Fibroblast of the aortic adventitia (primary cell): ENCODE data around the gene SIGLEC7. TPM values are rescaled to one million over a fixed set of nuclear protein-coding genes. Genes with fewer than 3 reads are reported as not detected.

ENCODE experiments used
- DNase-seq: peaks from one replicate; pipeline ENCODE4 v3.0.0-alpha.2; 2010; ENCODE audit warnings: low read depth
- H3K4me3 ChIP-seq: 2 replicates; pipeline ENCODE4 v1.5.1; 2011; ENCODE audit warnings: low read depth, mild to moderate bottlenecking, control low read depth, low read length, moderate library complexity
- total RNA-seq: library from RNA; depleted of rRNA; stranded (reverse); fragments of >200 nt; gene quantifications from 2 replicates; pipeline ENCODE4 v1.2.3, GENCODE V29; 2012; ENCODE audit warnings: low replicate concordance
- TF ChIP-seq, protein P1 (sequence below): IDR thresholded peaks from 2 replicates; pipeline ENCODE4 v1.5.1; 2011; ENCODE audit warnings: mild to moderate bottlenecking, low read length, control low read depth, inconsistent platforms; ENCODE audit not compliant: insufficient read depth

The SIGLEC7 gene
- total RNA-seq, 1 donor = not detected

DNA sequence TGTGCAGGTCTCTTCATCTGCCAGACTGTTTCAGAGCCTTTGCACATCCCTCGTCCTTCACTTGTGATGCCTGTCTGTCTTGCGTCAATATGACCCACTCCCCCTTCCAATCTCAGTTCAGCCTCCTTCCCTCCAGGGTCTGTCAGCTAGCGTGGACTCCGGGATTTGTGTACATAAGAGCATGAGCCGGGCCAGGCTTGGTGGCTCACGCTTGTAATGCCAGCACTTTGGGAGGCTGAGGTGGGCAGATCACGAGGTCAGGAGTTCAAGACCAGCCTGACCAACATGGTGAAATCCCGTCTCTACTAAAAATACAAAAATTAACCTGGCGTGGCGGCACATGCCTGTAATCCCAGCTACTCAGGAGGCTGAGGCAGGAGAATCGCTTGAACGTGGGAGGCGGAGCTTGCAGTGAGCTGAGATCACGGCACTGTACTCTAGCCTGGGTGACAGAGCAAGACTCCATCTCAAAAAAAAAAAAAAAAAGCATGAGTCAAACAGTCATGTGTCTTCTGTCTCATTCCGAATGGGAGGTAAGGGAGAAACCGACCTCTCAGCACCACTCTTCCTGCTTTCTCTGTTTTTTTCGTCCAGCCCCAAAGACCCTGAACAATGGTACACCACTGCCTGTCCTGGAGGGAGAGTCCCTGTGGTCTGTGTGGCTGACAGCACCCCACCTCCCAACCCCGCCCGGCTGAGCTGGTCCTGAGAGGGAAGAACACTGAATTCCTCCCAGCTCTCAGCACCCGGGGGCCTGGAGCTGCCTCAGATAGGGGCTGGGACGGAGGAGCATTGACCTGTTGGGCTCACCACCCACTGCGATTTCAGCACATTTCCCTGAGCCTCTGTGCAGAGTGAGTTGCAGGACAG lies 19.8 kb upstream of the SIGLEC7 start:
- H3K4me3 ChIP-seq = no peak overlapping the region
- TF ChIP-seq, protein P1, sequence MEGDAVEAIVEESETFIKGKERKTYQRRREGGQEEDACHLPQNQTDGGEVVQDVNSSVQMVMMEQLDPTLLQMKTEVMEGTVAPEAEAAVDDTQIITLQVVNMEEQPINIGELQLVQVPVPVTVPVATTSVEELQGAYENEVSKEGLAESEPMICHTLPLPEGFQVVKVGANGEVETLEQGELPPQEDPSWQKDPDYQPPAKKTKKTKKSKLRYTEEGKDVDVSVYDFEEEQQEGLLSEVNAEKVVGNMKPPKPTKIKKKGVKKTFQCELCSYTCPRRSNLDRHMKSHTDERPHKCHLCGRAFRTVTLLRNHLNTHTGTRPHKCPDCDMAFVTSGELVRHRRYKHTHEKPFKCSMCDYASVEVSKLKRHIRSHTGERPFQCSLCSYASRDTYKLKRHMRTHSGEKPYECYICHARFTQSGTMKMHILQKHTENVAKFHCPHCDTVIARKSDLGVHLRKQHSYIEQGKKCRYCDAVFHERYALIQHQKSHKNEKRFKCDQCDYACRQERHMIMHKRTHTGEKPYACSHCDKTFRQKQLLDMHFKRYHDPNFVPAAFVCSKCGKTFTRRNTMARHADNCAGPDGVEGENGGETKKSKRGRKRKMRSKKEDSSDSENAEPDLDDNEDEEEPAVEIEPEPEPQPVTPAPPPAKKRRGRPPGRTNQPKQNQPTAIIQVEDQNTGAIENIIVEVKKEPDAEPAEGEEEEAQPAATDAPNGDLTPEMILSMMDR = no peak
- no peak for DNase-seq

DNA sequence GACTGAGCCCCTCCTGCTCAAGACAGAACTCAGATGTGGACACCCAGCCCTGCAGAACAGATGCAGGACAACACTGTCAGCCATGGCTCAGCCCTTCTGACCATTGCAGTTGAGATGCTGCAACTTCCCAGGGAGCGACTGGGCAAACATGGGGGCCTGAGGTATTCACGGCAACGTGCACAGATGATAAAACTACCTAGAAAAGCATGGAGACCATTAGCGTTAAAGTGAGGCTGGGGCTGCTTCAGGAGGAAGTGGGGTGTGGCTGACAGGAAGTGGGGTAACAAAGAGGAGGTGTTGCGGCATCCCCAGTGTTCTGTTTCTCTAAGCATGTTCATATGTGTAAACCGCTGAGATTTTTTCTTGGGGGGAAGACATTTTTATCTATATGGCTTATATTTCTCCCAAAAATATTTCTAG lies 18.7 kb upstream of the SIGLEC7 start:
- DNase-seq = no peak
- TF ChIP-seq, protein P1 = no peak
- H3K4me3 ChIP-seq = no peak overlapping the region

- TF ChIP-seq, protein P1 = no peak
- DNase-seq = no peak
Observed at GRCh38 chr19:51123802-51124201, 18.3 kb upstream of the SIGLEC7 start.

GRCh38 chr19:51124216-51124615 lies 17.9 kb upstream of the SIGLEC7 start:
- TF ChIP-seq, protein P1 = no peak
- H3K4me3 ChIP-seq = no peak overlapping the region
- DNase-seq = no peak

More at GRCh38 chr19:51123802-51124201, 18.3 kb upstream of the SIGLEC7 start:
- H3K4me3 ChIP-seq = no peak overlapping the region

DNA sequence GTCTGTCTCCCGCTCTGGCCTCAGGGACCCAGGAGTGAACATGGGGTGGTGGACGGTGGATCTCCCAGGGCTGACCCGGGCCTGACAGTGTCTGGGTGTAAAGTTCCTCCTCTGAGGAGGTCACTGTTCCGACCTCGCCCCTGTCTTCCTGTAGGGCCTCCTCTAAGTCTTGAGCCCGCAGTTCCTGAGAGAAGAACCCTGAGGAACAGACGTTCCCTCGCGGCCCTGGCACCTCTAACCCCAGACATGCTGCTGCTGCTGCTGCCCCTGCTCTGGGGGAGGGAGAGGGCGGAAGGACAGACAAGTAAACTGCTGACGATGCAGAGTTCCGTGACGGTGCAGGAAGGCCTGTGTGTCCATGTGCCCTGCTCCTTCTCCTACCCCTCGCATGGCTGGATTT lies 17.4 kb upstream of the SIGLEC7 start, which contains the start of gene SIGLEC9:
Gene SIGLEC9 (plus strand): TSS at position 178 of the 400 bp plus-strand sequence. CDS start 69 bp downstream, at position 247.
- no peak within 1 kb of the TSS for H3K4me3 ChIP-seq
- DNase-seq = no peak
- TF ChIP-seq, protein P1 = no peak

- TF ChIP-seq, protein P1 = no peak
- H3K4me3 ChIP-seq = no peak overlapping the region
- DNase-seq = no peak
Observed at GRCh38 chr19:51125421-51126075, 16.6 kb upstream of the SIGLEC7 start.
